Measurements from ENCODE around the gene MT1HL1. TPM values are rescaled to one million over a fixed set of nuclear protein-coding genes. Genes with fewer than 3 reads are reported as not detected.

MT1HL1 gene
- total RNA-seq, 4 donors from 2014 or later: not detected

Other genes starting within 250 kb of the MT1HL1 start
- gene MTR, start 209.1 kb downstream of the MT1HL1 start, total RNA-seq: 10 to 100 TPM; 19.0 to 78.1 (median 47.5) TPM
- gene RYR2, start 37.7 kb upstream of the MT1HL1 start, total RNA-seq: 1 to 10 TPM in 3 of 4 donors, under 1 TPM in 1; 0.88 to 8.4 (median 5.5) TPM

All from uterus (tissue), 4 donors.